Left forelimb (tissue), 1 donor: ENCODE results near the gene ADAT3.

Experiments used
- DNase-seq: peaks from one replicate; pipeline ENCODE4 v3.0.0-alpha.2; 2018; ENCODE audit warnings: low spot score

ADAT3 gene

GRCh38 chr19:1938071-1938470 lies 32.9 kb downstream of the ADAT3 start:
- no peak for DNase-seq

- DNase-seq, result no peak
These were observed 36.2 kb downstream of the ADAT3 start, which contains the start of gene CSNK1G2 for GRCh38 chr19:1941146-1942077. CSNK1G2 (plus strand) TSS chr19:1941172; CDS start chr19:1969773, 28,601 bp downstream.

- DNase-seq, result peak; percentile 82
These were observed 37.1 kb downstream of the ADAT3 start for GRCh38 chr19:1942078-1942933.

GRCh38 chr19:1942934-1943555 lies 37.8 kb downstream of the ADAT3 start:
- DNase-seq, result no peak

GRCh38 chr19:1943661-1944087 lies 38.5 kb downstream of the ADAT3 start:
- DNase-seq, result no peak

GRCh38 chr19:1944088-1944915 lies 39.1 kb downstream of the ADAT3 start:
- DNase-seq, result no peak

- no peak for DNase-seq
These were observed 39.8 kb downstream of the ADAT3 start for GRCh38 chr19:1944916-1945561.

GRCh38 chr19:1945899-1946298 lies 40.7 kb downstream of the ADAT3 start:
- DNase-seq, result no peak

GRCh38 chr19:1947651-1948209 lies 42.5 kb downstream of the ADAT3 start:
- DNase-seq, result no peak

- no peak for DNase-seq
These were observed 44.3 kb downstream of the ADAT3 start for GRCh38 chr19:1949304-1950101.

GRCh38 chr19:1950640-1951039 lies 45.4 kb downstream of the ADAT3 start:
- DNase-seq, result no peak

- DNase-seq, result no peak
These were observed 47.4 kb downstream of the ADAT3 start for GRCh38 chr19:1952635-1953034.

- DNase-seq, result no peak
These were observed 47.8 kb downstream of the ADAT3 start for GRCh38 chr19:1953037-1953436.

GRCh38 chr19:1953441-1954094 lies 48.4 kb downstream of the ADAT3 start:
- DNase-seq, result no peak

- DNase-seq, result no peak
These were observed 49.3 kb downstream of the ADAT3 start for GRCh38 chr19:1954532-1954933.

GRCh38 chr19:1955171-1956121 lies 50.2 kb downstream of the ADAT3 start:
- DNase-seq, result no peak

GRCh38 chr19:1956122-1956494 lies 50.9 kb downstream of the ADAT3 start:
- no peak for DNase-seq
